GM19372 (cell line): Measurements from ENCODE around the gene MAP2K6.
A peak's percentile ranks its signal among the peaks of the same experiment; 100 is the strongest.

Experiments
- ATAC-seq: cut with Tn5 transposase; IDR thresholded peaks from one replicate; pipeline ENCODE4 v1.9.1; 2021; ENCODE audit warnings: mild to moderate bottlenecking, low read depth, moderate library complexity; ENCODE audit not compliant: unreplicated experiment

MAP2K6 gene

GRCh38 chr17:69523244-69523861 lies 108.9 kb downstream of the MAP2K6 start:
- ATAC-seq = peak; percentile 61

- no peak for ATAC-seq
Observed at GRCh38 chr17:69524854-69525253, 110.4 kb downstream of the MAP2K6 start.

- no peak for ATAC-seq
Observed at GRCh38 chr17:69525920-69526841, 111.7 kb downstream of the MAP2K6 start.

GRCh38 chr17:69528035-69528434 lies 113.5 kb downstream of the MAP2K6 start:
- no peak for ATAC-seq

- ATAC-seq = no peak
Observed at GRCh38 chr17:69533481-69534234, 119.2 kb downstream of the MAP2K6 start.

- ATAC-seq = no peak
Observed at GRCh38 chr17:69534235-69534621, 119.7 kb downstream of the MAP2K6 start.

GRCh38 chr17:69535016-69535570 lies 120.6 kb downstream of the MAP2K6 start:
- ATAC-seq = no peak

- ATAC-seq = no peak
Observed at GRCh38 chr17:69538795-69539194, 124.3 kb downstream of the MAP2K6 start.

- no peak for ATAC-seq
Observed at GRCh38 chr17:69539274-69539673, 124.8 kb downstream of the MAP2K6 start.

- ATAC-seq = no peak
Observed at GRCh38 chr17:69539781-69540319, 125.4 kb downstream of the MAP2K6 start.

GRCh38 chr17:69540356-69540755 lies 125.9 kb downstream of the MAP2K6 start:
- no peak for ATAC-seq

GRCh38 chr17:69547230-69547629 lies 132.7 kb downstream of the MAP2K6 start:
- no peak for ATAC-seq

GRCh38 chr17:69547947-69548346 lies 133.4 kb downstream of the MAP2K6 start:
- ATAC-seq = no peak

- no peak for ATAC-seq
Observed at GRCh38 chr17:69551212-69552010, 136.9 kb downstream of the MAP2K6 start.

- ATAC-seq = no peak
Observed at GRCh38 chr17:69552986-69553667, 138.6 kb downstream of the MAP2K6 start.

GRCh38 chr17:69555056-69555455 lies 140.6 kb downstream of the MAP2K6 start:
- no peak for ATAC-seq

- ATAC-seq = no peak
Observed at GRCh38 chr17:69557339-69557738, 142.8 kb downstream of the MAP2K6 start.

GRCh38 chr17:69558796-69559195 lies 144.3 kb downstream of the MAP2K6 start:
- no peak for ATAC-seq

GRCh38 chr17:69560987-69561441 lies 146.5 kb downstream of the MAP2K6 start:
- no peak for ATAC-seq
